Fibroblast of the aortic adventitia (primary cell): ENCODE results near the gene SEC14L1. TPM values are rescaled to one million over a fixed set of nuclear protein-coding genes. Genes with fewer than 3 reads are reported as not detected.

Source experiments
- DNase-seq: peaks from one replicate; pipeline ENCODE4 v3.0.0-alpha.2; 2010; ENCODE audit warnings: low read depth
- H3K4me3 ChIP-seq: 2 replicates; pipeline ENCODE4 v1.5.1; 2011; ENCODE audit warnings: low read depth, mild to moderate bottlenecking, control low read depth, low read length, moderate library complexity
- CTCF ChIP-seq: IDR thresholded peaks from 2 replicates; pipeline ENCODE4 v1.5.1; 2011; ENCODE audit warnings: mild to moderate bottlenecking, low read length, control low read depth, inconsistent platforms; ENCODE audit not compliant: insufficient read depth
- total RNA-seq: library from RNA; depleted of rRNA; stranded (reverse); fragments of >200 nt; gene quantifications from 2 replicates; pipeline ENCODE4 v1.2.3, GENCODE V29; 2012; ENCODE audit warnings: low replicate concordance

SEC14L1 gene
- total RNA-seq, 1 donor, result 34.3 TPM

- no peak overlapping the region for H3K4me3 ChIP-seq
- no peak for TF ChIP-seq CTCF
- DNase-seq, result no peak
These were observed 64.8 kb downstream of the SEC14L1 start for GRCh38 chr17:77205396-77206125.

GRCh38 chr17:77206158-77206956 is 65.6 kb downstream of the SEC14L1 start:
- DNase-seq, result no peak

GRCh38 chr17:77207689-77208216 is 67.0 kb downstream of the SEC14L1 start:
- TF ChIP-seq CTCF, result no peak
- DNase-seq, result no peak
- no peak overlapping the region for H3K4me3 ChIP-seq

More at GRCh38 chr17:77206158-77206956, 65.6 kb downstream of the SEC14L1 start:
- no peak overlapping the region for H3K4me3 ChIP-seq
- no peak for TF ChIP-seq CTCF

- TF ChIP-seq CTCF, result peak; percentile 48
- no peak overlapping the region for H3K4me3 ChIP-seq
- peak; percentile 66 for DNase-seq
These were observed 67.5 kb downstream of the SEC14L1 start for GRCh38 chr17:77208217-77208808.

- no peak for TF ChIP-seq CTCF
- DNase-seq, result no peak
- no peak overlapping the region for H3K4me3 ChIP-seq
These were observed 68.1 kb downstream of the SEC14L1 start for GRCh38 chr17:77208856-77209255.

GRCh38 chr17:77209330-77209748 is 68.6 kb downstream of the SEC14L1 start:
- no peak overlapping the region for H3K4me3 ChIP-seq
- no peak for TF ChIP-seq CTCF
- no peak for DNase-seq
